Glomerular visceral epithelial cell (primary cell): ENCODE measurements around the gene SLC16A1.
A peak's percentile ranks its signal among the peaks of the same experiment; 100 is the strongest.
"Not testable (repeated sequence)": the region's sequence is repeated elsewhere in the genome, so short reads cannot be mapped to it uniquely, and the experiment has no call there.

ENCODE experiments used
- DNase-seq: peaks from one replicate; pipeline ENCODE4 v3.0.0-alpha.2; 2016; ENCODE audit errors: extremely low spot score

The SLC16A1 gene

DNA sequence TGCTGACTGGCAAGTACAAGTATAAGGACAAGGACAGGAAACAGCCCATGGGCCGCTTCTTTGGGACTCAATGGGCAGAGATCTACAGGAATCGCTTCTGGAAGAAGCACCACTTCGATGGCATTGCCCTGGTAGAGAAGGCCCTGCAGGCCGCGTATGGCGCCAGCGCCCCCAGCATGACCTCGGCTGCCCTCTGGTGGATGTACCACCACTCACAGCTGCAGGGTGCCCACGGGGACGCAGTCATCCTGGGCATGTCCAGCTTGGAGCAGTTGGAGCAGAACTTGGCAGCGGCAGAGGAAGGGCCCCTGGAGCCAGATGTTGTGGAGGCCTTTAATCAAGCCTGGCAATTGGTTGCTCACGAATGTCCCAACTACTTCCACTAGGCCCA, 32.0 kb downstream of the SLC16A1 start:
- DNase-seq: no peak

DNA sequence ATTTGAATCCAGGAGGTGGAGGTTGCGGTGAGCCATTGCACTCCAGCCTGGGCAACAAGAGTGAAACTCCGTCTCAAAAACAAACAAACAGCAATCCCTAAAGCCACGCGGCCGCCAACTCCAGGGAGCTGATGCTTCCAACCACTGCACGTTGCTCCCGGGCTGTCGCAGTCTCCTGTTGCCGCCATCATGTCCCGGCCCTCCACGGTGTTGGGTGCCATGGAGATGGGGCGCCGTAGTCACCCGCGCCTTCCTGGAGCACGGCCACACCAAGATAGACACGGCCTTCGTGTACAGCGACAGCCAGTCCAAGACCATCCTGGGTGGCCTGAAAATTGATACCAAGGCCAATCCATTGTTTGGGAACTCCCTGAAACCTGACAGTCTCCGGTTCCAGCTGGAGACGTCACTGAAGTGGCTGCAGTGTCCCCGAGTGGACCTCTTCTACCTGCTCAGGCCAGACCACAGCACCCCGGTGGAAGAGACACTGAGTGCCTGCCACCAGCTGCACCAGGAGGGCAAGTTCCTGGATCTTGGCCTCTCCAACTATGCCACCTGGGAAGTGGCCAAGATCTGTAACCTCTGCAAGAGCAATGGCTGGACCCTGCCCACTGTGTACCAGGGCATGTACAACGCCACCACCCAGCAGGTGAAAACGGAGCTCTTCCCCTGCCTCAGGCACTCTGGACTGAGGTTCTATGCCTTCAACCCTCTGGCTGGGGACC, 32.6 kb downstream of the SLC16A1 start:
- no peak for DNase-seq

DNA sequence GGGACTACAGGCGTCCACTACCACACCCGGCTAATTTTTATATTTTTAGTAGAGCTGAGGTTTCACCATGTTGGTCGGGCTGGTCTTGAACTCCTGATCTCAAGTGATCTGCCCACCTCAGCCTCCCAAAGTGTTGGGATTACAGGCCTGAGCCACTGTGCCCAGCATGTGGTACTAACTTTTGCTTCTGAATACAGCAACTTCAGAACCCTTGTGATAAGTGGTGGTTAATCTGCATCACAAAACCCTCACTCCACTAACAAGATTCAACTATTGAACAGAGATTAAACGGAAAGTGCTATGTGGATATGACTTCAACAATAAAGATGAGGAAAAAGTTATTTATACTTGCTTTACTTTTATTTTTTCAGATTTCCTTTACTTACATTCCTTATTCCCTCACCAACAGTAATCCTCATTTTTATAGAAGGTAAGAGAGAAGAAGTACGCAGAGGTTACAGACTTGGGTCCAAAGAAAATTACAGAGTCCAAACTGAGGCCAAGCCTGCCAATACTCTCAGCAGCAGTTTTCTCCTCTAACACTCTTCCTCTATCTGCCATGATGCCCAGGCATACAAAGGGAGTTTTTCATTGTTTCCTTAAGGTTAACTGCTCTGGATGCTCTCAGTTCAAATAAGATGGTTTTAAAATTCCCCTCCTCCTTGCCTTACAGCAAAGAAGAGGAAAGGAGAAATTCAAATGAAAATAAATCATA, 44.3 kb downstream of the SLC16A1 start:
- DNase-seq: no peak

DNA sequence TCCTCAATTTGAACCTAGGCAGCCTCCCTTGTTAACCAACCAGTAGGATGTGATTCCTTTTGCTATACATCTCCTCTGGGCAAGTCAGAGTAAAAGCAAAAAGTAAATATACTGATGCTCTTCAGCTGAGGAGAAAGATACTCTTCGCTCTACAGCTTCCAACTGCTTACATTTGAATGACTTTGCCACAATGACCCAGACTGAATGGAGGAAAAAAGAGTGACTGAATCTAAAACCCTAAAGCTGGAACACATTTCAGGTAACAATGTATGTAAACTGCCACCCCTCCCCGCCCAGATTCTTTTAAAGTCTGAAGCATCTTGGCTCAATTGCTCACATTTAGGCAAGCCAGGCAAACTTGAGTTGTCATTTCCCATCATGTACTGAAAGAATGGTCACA, 46.1 kb downstream of the SLC16A1 start:
- DNase-seq: no peak

DNA sequence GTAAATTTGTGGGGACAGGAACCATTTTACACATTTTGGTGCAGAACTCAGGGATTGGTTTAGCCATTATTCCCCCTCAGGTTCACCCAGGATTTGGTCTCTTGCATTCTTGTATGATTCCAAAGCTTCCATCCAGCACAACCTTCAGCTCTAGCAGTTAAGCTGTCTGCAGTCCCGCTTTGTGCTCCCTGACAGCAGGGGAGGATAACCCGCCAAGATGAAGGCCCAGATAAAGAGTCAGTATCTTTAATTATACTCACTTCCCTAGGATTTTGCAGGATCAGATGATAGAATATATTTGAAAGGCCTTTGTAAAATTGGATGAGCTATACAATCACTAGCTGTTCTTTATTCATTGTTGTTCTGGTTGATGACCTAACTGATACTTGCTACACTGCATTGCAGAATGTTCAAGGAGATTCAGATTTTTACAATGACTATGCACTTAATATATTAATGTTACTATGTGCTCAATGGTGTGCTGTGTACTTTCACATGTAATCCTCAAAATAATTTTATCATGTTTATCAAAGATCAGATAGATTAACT, 49.8 kb downstream of the SLC16A1 start:
- DNase-seq: no peak

DNA sequence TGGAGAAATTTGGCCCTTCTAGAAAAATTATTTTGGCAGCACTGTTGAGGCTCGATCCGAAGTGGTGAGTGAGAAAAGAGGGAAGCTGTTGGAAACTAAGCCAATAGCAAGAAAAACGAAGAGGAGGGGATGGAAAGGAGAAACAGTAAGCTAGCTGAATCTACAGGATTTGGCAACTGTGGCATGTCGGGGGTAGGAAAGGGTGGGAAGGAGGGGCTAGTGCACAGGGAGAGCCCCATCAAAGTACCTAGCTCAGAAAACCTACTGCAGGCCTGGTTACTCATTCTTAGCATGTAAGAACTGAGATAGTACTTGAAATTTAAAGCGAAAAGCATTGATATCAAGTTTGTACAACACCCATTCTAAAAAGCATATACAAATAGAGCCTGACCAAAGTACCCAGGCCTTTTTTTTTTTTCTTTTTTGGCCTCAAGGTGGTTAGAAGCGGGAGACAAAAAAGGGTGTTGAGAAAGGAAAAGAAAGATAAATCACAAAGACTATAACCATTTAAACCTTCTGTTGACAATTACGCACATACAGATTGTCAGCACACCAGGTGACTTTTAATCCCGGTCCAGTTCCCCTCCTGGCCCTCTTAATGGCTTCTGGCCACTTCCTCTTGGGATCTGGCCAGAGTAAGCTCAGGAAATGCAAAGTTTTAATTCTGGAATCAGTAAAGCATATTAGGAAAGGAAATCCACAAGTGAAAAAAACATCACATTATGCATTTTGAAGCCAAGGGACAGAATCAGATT, 50.4 kb downstream of the SLC16A1 start:
- DNase-seq: peak; percentile 16

DNA sequence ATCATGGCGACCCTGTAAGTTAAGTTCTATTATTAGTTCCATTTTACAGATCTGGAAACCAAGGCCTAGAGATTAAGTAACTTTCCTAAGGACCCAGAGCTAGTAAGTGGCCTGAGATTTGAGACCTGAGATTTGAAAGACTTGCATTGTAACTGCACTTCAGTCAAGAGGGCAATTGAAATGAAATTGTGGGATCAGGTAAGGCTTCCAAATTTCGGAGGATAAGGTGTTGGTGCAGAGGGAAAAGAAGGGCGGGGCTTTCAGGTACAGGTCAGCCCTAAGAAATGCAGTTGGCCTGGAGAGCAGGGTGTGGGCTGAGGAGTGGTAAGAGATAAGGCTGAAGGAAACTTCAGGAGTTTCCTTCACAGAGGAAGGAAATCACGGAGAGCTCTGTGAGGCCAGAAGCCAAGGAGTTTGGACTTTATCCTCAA, 51.1 kb downstream of the SLC16A1 start:
- DNase-seq: no peak

DNA sequence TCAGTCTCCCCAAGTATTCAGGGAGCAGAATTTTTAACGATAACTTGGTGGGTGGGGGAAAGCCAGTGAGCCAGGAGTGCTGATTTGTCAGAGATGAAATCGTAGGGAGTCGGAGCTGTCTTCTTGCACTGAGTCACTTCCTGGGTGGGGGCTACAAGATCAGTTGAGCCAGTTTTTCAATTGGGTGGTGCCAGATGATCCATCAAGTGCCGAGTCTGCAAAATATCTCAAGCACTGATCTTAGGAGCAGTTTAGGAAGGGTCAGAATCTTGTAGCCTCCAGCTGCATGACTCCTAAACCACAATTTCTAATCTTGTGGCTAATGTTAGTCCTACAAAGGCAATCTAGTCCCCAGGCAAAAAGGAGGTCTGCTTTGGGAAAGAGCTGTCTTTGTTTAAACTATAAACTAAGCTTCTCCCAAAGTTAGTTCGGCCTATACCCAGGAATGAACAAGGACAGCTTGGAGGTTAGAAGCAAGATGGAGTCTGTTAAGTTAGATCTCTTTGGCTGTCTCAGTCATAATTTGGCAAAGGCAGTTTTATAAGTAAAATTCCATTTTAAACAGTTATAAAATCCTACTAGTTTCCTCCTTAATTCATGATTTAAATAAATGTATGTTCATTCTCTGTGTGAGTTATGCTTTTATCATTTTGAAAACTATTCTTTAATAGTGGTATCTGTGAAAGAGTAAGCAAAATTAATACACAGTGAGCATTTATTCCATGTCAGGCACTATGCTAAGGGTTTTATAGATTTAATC, 51.7 kb downstream of the SLC16A1 start:
- peak; percentile 54 for DNase-seq

DNA sequence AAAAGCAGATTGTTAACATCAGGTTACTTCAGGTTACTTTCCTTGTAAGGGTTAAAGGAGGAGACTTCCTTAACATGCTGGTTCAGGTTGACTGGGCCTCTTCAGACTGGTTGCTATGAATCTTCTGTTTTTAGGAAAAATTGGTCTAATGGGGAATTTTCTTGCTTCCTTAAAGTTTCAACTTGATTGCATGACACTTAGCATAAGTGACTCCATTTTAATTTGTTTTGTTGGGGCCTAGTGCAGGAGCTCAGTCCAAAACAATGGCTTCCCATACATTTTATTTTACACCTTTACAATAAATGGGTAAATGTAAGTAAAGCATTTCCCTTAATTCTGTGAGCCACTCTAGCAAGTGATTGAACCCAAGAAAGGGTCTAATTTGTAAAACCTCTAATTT, 53.8 kb downstream of the SLC16A1 start:
- no peak for DNase-seq

DNA sequence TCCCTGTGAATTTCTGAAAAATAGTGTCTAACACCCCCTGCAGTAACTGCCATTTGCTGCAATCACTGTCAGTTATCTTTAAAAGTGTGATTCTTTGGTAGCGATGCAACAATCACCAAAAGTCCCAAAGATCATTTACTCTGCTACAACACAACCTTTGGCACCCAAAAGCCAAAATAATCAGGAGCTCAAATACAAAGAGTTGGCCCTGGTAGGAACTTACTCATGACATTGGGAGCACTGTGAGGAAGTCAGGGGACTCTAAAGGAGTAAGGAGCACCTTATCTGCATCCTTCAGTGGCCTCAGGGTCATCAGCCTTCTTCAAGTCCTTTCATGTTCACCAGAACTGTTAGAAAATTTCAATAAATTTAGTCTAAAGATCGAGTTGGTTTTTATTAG, 54.6 kb downstream of the SLC16A1 start:
- no peak for DNase-seq

DNA sequence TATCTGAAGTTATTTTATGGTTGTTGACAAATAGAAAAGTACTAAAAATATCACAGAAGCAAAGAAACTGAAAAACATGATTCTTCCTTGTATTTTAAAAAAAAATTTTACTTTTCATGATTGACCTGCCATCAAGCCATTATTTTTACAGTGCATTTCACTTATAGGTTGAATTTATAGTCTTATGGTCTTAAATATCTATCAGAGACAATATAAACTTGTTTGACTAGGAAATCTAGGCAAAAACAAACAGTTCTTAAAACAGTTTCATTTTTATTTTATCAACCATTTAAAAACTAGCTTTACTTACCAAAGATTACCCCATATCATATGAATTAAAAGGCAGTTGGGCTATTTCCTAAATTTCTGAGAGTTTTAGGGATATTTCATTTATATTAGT, 59.2 kb downstream of the SLC16A1 start:
- no peak for DNase-seq

DNA sequence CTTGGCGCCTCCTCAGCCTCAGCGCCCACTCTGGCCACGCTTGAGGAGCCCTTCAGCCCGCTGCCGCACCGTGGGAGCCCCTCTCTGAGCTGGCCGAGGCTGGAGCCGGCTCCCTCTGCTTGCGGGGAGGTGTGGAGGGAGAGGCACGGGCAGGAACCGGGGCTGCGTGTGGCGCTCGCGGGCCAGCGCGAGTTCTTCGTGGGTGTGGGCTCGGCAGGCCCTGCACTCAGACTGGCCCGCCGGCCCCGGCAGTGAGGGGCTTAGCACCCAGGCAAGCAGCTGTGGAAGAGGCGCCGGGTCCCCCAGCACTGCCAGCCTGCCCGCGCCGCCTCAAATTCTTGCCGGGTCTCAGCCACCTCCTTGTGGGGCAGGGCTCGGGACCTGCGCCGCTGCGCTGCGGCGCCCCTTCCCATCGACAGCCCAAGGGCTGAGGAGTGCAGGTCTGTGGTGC, 61.4 kb downstream of the SLC16A1 start:
- DNase-seq: no peak

DNA sequence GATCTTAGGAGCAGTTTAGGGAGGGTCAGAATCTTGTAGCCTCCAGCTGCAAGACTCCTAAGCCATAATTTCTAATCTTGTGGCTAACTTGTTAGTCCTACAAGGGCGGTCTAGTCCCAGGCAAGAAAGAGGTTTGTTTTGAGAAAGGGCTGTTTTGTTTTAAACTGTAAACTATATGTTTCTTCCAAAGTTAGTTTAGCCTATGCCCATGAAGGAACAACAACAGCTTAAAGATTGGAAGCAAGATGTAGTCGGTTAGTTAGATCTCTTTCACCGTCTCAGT, 62.0 kb downstream of the SLC16A1 start:
- no peak for DNase-seq

DNA sequence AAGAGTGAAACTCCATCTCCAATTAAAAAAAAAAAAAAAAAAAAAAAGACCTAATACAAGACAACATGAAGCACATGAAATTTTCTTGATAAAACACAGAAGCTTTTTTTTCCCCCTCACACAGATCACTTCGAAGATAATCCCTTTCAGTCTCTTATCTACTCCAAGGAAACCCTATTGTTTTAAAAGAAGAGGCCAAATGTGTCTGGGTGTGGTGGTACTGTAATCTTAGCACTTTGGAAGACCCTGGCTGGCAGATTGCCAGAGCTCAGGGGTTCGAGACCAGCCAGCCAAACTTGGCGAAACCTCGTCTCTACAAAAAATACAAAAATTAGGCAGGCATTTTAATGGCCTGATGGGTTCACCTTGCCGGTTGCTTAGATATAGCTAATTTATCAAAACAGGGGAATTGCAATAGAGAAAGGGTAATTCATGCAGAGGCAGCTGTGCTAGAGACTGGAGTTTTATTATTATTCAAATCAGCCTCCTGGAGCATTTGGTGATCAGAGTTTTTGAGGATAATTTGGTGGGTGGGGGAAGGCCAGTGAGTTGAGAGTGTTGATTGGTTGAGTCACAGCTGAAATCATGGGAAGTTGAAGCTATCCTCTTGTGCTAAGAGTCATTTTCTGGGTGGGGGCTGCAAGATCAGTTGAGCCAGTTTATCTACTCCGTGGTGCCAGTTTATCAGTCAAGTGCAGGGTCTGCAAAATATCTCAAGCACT, 62.5 kb downstream of the SLC16A1 start:
- no peak for DNase-seq

DNA sequence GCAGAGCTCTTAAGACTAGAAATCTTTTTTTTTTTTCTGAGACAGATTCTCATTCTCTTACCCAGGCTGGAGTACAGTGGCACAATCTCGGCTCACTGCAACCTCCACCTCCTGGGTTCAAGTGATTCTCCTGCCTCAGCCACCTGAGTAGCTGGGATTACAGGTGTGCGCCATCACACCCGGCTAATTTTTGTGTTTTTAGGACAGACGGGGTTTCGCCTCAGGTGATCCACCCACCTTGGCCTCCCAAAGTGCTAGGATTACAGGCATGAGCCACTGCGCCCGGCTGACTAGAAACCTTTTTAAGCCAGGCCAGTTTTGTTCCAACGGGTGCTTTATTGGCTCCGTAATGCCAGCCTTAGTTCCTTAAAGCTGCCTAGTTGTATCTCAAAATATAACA, 66.1 kb downstream of the SLC16A1 start:
- not testable (repeated sequence) for DNase-seq

DNA sequence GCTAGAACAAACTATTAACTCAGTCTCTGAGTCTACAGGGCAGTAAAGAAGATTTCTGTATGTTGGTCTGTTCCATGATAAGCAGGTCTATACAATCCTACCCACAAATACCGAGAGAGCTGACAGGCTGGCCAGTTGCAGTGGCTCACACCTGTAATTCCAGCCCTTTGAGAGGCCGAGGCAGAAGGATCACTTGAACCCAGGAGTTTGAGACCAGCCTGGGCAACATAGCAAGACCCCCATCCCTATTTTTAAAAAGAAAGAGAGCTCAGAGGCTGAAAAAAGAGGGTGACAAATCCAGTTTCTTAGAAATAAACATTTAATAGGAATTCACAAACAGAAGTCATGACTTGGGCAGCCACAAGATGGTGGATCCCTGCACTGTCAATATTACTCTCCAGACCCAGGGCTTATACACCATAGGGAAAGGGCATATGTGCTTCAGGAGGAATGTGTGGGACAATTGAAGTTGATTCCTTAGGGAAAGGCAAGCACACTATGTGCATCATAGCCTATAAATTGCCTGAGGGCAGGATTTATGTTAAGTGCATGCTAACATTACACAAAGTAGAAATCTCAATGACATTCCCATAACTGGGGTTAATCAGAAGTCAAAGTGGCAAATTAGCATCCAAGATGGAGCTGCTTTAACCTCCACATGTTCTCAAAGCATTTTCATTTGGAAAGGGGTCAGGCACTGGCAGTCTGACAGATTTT, 66.8 kb downstream of the SLC16A1 start:
- no peak for DNase-seq

DNA sequence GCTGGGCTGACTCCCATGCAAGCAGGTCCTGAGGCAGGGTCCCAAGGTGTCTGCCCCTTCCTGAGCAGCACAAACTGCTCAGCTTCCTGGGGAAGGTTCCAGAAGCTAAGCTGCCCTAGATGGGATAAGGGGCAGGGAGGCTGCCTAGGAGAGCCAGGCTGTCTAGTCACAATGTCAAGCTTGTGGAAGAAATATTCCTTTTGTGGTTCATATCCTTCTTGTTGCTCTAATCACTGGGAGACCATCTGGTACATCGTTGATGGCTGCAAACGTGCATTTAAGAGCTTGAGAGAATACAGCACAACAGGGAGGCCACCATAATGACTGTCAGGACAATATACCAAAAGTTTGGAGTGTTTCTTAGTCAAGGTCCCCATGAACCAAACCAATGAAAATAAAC, 67.4 kb downstream of the SLC16A1 start:
- no peak for DNase-seq

DNA sequence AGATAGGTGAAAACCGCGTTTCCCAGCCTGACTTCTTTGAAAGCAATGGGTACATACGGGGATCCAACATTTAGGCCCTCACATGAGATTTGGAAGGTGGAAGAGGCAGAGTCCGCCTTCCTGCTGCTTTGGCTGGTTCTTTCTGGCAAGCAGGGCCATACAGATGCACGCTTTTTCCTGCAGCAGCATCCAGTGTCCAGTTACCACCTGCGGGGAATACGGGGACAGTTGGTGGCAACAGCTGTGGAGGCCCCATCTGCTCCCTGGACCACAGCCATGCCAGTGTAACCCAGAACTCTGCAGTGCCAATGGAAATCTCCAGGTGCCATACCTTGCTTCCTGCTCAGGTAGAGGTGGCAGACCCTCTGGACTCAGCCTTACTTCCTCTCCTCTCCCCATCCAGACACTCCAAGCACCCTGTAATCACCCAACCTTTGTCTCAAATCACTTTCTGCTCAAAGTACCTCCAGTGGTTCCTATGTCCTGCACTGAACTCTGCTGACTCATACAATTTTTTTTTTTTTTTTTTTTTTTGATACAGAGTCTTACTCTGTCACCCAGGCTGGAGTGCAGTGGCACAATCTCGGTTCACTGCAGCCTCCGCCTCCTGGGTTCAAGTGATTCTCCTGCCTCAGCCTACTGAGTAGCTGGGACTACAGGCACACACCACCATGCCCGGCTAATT, 68.3 kb downstream of the SLC16A1 start:
- DNase-seq: no peak

DNA sequence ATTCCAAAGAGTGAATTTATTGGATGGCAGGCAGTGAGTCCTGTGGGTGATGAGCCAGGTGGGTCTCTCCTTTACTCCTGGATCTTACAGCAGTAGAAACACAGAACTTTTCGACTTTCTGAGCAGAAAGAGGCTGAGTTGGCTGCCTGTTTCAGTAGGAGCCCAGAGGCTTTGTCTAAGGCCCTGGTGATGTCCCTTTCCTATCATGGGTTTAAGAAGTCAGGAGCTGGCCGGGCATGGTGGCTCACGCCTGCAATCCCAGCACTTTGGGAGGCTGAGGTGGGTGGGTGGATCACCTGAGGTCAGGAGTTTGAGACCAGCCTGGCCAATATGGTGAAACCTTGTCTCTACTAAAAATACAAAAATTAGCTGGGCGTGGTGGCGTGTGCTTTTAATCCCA, 71.0 kb downstream of the SLC16A1 start:
- DNase-seq: not testable (repeated sequence)

DNA sequence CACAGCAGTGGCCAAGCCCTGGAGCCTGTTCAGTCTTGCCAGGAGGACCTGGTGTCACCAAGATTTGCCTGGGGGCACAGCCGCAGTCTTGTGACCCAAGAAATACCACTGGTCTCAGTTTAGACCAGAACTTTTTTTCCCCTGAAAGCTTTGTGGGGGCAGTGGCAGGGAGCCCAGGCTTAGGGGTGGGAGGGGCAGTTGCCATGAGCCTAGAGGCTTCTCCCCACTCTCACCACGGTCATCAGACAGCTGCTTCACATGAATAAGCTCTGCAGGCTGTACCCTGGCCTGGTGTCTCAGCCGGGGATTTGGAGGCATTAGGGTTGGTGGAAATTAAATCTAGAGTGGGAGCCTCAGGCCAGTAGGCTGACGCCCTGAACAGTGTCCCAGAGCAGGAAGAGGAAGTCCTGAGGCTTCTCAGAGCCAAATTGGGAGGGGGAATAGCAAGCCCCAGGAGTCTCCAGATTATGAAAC, 73.7 kb downstream of the SLC16A1 start:
- DNase-seq: no peak
